Skin of body (tissue), 2 donors: ENCODE measurements around the gene BRME1. TPM values are rescaled to one million over a fixed set of nuclear protein-coding genes. Genes with fewer than 3 reads are reported as not detected.
"Not testable (repeated sequence)": the region's sequence is repeated elsewhere in the genome, so short reads cannot be mapped to it uniquely, and the experiment has no call there.

Experiments
- DNase-seq: peaks from one replicate; lab custom pipeline; 2025; lab: John Stamatoyannopoulos, UW
- total RNA-seq: library from RNA; depleted of rRNA; stranded (reverse); fragments of >200 nt; gene quantifications from one replicate; pipeline ENCODE4 v1.2.3, GENCODE V29; 2014

BRME1 gene
- total RNA-seq, 1 donor from 2014 or later: 2.6 TPM

DNA sequence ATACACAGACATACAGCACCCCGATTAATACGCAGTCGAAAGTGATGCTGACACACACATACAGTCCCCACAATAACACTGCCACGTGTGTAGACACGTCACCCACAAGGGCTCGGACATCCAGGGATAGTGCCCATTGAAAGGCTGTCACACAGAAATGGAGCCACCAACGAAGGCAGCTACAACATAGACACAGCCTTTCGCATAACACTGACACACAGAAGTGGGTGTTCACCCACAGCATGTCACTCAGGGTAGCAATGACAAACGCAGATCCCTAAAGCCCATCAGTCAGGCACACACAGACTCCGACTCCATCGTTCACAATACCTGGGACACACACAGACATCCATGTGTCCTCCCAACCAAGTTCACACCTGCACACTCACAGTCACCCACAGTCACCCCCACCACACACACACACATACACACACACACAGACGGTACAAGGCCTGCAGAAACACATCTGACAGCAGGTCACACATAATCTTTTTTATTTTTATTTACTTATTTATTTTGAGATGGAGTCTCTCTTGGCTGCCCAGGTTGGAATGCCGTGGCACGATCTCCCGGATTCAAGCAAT is 39.4 kb downstream of the BRME1 start:
- no peak for DNase-seq

DNA sequence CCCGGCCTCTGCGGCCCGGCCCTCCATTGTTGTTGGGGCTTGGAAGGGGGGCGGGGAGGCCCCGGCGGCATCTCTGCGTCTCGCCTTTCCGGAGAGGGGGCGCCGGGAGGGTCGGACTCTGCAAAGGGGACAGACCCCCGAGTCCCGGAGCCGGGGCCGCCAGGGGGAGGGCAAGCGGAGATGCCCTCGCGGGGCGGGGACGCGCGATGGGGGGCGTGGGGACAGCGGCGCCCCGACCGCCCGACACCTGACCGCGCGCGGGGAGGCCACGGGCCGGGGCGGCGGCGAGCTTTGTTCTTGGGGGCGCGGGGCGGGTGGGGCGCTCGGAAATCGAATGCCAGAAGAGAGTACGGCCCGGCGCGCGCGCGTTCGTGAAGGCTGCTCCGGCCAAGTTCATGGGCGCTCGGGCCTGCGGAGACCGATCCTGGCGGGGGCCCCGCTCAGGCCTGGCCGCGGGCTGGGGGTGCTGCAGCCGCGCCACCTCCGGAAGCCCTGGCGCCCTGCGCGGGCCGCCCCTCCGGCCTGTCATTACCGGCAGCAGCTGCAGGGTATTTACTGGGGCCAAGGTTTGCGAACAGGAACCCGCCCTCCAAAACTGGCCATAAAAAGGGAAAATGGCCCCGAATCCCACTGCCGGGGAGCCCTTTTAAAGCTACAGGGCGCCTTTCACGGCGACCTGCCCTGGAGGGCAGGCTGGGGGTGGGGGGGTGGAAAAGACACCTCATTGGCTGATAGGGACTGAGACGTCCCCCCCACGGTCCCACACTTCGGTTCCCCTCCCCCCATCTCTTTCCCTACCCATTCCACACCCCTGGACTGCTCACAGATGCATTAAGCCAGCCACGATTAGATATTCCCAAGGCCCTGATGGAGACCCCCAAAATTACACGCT is 40.1 kb downstream of the BRME1 start:
- DNase-seq: no peak

DNA sequence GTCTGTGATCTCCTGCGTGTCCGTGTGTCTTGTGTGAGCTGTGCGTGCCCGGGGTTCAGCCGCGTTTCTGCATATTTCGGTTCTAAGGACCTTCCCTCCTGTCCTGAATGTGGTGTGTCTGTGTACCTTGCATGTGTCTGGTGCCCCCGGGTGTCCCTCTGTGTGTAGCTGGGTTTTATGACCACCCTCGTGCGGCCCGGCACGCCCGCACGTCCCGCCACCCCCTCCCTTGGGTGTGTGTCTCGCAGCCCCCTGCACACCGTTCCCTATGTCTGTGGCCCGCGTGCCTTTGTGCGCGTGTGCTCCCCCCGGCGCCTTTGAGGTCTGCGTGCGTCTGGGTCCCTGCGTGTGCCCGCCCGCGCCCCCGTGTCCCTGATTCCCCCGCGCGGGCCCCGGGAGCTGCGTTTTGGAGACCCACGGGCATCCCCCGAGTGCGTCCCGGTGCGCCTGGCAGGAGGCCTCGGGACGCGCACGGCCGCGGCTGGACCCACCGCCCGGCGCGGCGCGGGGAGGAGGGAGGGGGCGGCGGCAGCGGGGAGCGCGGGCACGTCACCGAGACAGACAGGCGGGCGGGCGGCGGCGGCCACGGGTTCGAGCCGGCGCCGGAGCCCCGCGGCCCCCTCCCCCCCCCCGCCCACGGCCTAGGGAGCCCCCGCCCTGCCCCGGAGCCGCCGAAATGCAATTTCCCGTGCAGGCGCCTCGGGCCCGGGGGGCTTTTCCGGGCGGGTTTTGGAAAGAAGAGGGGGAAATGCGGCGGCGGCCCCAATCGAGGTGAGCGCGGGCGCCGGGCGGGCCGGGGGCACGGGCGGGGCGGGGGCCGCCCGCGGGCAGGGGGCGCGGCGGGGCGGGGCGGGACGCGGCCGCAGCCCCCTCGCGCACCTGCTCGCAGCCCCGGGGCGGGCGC is 41.0 kb downstream of the BRME1 start:
- DNase-seq: no peak

DNA sequence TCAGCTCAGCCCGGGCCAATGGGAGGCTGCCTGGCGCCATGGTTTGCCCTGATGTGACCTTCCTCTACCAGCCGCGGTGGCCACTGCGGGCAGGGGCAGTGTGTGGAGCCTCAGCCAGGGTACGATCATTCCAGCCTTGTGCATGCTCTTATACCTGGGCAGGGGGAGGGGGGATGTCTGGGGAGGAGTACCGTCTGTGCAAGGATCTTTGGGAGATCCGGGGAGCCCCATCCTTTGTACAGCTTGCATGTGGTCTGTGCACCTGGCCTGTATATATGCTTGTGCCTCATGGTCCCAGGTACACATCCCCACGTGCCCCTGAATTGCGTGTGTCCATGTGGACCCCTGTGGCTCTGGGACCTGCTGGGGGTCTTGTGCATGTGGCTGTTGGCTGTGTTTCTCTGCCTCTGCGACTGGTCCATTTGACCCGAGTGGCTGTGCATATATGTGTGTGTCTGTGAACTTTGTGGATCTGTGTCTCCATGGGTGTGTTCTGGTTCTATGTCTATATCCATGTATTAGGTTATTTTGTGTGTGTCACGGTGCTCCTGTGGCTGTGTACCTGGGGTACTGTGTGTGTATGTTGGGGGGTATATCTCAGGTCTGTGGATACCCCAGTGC is 41.8 kb downstream of the BRME1 start:
- no peak for DNase-seq

DNA sequence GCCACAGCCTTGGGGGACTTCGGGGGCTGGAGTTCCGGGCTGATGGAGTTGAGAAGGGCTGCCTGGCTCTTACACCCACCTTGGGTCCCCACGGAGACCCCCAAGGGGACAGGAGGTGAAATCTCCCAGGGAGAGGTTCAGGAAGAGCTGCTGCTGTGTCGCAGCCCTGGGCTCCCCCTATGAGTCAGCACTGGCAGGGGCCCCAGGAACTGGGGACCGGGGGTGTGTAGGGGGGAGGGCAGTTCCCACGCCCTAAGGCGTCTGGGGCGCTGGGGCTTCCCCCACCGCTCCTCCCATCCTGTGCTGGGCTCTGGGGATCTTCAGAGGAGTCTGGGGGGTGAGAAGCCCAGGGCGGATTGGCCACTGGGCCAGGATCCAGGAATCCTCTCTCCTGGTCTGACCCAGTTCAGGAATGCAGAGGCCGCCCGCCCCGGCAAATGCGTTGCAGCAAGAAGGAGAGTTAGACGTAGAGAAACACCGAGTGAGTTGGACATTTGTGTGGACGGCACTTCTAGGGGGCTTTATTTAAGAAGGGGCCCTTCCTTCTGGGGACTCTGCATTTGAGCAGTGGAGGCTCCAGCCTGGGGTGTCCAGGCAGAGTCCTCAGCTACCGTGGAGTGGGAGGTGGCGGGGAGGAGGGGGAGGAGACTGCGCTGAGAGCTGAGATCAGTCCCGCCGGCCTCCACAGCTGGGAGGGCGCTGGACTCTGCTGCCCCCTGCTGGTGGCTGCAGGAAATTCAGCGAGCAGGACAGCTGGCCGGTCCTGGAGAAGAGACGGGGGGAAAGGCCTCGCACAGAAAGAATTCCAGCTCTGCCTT is 44.0 kb downstream of the BRME1 start:
- DNase-seq: peak; percentile 83

DNA sequence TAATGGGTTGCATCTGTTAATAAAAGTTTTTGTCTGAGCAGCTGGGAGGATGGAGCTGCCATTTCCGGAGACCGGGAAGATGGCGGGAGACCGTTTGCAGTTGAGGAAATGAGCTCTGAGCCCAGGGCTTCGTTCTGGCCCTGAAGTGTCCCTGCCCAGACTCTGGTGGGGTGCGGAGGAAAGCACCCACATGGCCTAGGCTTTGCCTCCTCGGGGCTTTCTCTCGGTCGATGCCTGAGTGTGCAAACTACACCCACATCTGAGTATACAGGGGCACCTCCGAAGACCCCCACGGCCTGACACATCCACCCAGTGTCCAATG is 44.6 kb downstream of the BRME1 start:
- no peak for DNase-seq

DNA sequence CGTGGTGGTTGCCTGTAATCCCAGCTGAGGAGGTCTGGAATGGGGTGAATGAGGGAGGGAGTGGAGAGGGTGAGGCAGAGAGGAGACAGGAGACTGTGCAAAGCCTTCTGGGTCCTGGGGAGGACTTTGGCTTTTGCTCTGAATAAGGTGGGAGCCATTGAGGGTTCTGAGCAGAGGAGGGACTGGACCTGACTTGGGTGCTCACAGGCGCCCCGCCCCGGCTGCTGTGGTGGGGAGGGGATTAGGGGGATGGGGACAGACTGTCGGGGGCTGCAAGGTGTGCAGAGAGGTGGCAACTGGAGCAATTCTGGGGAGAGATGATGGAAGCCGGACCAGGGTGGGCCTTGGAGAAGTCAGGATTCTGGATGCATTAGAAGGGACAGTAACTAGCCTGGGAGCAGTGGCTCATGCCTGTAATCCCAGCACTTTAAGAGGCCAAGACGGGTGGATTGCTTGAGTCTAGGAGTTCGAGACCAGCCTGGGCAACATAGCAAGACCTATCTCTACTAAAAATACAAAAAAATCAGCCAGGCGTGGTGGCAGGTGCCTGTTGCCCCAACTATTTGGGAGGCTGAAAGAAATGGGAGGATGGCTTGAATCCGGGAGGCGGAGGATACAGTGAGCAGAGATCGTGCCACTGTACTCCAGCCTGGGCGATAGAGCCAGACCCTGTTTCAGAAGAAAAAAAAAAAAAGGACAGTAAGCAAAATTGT is 45.1 kb downstream of the BRME1 start:
- DNase-seq: no peak

DNA sequence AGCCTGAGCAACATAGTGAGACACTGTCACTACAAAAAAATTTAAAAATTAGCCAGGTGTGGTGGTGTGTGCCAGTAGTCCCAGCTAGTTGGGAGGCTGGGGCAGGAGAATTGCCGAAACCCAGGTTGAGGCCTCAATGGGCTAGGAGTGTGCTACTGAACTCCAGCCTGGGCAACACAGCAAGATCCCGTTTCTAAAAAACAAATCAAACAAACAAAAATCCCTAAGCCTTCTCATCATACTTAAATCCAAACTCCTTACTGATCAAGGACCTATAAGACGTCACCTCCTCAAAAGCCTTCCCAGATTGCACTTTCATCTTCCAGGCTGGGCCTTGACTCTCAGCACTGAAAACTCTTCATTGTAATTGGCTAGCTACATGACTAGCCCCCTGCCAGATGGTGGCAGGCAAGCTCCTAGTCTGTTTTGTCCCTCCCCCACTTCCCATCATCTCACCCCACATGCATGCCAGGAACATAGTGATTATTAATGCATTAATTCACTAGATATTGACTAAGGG is 46.5 kb downstream of the BRME1 start:
- DNase-seq: no peak

DNA sequence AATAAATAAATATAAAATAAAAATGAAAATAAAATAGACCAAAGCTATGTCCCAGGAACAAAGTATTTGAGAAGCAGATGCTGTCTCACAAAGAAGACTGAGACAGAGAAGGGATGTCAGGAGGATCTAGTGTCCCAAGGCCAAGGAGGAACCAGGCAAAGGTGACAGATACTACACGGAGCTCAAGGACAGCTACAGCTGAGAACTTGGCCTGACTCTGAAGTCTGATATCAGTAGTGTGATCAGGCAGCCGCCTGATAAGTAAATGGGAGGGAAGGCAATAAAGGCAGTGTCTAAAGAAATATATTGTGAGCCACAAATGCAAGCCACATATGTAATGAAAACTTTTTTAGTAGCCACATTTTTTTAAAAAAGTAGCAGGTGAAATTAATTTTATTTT is 49.4 kb downstream of the BRME1 start:
- DNase-seq: no peak

DNA sequence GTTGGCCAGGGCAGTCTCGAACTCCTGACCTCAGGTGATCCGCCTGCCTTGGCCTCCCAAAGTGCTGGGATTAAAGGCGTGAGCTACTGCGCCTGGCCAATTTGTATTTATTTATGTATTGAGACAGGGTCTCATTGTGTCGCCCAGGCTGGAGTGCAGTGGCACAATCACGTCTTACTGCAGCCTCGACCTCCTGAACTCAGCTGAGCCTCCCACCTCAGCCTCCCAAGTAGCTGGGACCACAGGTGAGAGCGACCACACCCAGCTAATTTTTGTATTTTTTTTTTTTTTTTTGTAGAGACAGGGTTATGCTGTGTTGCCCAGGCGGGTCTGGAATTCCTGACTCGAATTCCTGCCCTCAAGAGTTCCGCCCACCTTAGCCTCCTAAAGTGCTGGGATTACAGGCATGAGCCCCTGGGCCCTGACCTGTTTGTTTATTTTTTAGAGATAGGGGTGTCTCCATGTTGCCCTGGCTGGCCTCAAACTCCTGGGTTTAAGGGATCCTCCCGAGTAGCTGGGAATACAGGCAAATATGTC is 53.7 kb downstream of the BRME1 start:
- not testable (repeated sequence) for DNase-seq

DNA sequence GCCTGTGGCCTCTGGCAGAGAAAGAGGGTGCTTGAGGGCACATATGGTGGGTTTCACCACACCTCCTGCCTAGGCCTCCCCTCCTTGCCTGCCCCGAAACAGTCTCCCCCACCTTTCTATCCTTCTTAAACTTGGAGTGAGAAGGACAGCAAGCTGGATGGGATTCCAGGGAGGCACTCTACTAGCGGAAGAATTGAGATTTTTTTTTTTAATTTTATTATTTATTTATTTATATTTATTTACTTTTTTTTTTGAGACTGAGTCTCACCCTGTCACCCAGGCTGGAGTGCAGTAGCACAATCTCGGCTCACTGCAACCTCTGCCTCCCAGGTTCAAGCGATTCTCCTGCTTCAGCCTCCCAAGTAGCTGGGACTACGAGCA is 54.2 kb downstream of the BRME1 start:
- DNase-seq: not testable (repeated sequence)

DNA sequence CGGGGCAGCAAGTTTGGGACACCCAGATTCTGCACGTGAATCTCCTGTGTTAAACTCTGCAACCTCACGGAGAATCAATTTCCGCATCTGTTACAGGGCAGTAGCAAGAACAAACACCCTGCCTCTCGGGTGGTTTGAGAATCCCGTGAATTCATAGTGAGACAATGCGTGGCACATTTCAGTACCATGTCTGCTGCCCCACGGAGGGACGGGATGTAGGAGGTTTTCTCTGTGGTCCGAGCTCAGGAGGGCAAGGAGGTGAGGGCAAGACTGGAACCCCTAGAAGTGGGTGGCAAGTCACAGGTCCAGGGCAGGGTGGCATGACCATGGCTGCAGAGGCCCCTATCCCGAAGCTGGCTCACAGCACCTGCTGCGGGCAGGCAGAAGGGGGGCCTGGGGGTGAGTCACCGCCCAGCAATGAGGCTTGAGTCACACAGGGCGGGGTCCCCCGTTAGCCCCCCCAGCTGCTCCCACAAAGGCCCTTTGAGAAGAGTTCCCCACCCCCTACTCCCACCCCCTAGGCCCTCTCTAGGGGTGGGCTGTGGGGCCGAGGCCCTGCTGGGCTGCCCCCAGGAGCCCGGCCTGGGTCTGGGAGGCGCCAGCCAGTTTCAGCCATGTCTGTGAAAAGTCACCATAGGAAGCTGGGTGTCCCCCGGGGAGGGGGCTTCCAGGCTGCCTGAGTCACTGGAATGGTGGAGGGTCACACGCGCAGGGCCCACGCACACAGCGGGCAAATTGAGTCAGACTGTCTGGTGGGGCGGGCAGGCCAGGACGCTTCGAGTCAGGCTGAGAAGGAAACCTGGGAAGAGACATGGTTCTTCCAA is 54.8 kb downstream of the BRME1 start:
- DNase-seq: peak; percentile 81

DNA sequence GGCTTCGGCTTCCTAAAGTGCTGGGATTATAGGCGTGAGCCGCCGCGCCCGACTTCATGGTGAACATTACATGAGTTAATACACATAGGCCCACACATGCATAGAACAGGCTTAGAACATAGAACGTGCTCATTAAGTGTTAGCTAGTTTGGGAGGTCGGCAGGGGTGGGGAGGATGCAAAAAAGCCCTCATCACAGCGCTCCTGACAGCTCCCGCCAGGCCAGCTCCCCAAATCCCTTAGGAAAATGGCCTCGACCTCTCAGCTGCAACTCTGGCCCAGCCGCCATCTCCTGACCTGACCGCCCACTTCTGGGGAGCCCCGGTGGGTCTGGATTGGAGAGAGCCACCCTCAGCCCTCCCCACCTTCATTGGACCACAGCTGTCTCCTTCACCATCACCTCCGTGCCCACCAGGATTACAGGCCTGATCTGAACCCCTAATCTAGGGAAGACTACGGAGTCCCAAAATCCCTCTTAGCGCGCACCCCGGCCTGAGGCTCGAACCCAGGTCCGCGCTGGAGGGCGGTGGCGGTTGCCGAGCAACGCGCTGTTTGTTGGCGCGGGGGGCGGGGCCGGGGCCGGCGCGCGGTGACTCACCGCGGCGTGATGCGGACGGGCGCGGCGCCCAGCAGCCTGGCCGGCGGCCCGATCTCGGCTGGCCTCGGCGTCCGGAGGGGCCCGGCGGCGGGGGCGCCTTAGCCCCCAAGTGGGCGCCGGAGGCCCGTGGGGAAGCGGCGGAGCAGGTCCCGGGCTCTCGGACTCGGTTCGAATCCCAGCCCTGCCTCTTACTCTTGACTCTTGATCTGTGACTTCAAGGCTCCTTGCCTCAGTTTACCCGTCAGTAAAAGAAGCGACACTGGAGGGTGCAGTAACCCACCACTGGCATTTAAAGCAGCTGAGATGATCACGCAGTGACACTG is 55.7 kb downstream of the BRME1 start:
- DNase-seq: peak; percentile 81

DNA sequence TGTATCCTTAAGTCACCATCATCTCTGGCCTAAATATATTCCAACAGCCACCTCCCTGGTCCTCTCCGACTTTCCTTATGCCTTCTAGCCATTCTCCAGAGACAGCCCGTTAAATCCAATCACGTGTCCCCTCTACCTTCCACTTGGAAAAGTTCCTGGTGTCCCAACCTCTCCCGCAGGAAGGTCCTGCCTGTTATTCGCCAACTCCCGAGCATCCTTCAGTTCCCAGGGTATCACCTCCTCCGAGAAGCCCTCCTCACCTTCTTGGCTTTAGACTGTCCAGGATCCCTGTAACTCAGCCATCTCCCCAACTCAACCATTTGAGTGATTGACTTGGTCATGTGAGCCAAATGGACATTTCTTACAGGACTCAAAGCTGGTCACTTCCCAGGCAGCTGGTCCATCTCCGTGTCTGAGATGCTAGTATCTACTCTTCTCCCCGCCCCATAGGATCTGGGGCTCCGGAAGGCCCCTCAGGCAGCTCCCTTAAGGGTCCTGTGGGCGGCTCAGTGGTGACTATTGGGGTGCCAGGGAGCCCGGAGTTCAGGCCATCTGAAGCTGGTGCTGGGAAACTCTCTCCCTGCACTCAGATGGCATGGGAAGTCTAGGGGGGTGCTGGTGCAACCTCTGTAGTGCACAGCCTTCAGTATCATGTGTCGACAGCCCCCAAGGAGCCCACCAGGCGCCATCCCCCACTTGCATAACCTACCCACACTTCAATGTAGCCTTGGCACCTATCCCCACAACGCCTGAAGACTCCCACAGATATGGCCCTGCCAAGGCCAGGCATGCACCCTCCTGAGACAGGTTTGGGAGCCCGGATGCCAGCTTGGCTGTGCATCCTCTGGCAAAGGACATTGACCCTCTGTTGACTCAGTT is 56.9 kb downstream of the BRME1 start:
- peak; percentile 34 for DNase-seq

DNA sequence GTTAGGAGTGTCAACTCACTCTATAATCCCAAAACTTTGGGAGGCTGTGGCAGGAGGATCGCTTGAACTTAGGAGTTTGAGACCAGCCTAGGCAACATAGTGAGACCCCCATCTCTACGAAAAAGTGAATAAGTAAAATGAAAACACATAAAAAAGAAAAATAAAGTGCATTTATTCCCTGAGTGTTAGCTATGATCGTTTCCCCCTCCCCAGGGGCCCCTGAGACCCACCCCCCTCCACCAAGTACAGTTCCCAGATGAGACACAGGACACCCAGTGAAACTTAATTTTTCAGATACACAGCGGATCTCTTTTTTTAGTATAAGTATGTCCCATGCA is 57.6 kb downstream of the BRME1 start:
- no peak for DNase-seq

DNA sequence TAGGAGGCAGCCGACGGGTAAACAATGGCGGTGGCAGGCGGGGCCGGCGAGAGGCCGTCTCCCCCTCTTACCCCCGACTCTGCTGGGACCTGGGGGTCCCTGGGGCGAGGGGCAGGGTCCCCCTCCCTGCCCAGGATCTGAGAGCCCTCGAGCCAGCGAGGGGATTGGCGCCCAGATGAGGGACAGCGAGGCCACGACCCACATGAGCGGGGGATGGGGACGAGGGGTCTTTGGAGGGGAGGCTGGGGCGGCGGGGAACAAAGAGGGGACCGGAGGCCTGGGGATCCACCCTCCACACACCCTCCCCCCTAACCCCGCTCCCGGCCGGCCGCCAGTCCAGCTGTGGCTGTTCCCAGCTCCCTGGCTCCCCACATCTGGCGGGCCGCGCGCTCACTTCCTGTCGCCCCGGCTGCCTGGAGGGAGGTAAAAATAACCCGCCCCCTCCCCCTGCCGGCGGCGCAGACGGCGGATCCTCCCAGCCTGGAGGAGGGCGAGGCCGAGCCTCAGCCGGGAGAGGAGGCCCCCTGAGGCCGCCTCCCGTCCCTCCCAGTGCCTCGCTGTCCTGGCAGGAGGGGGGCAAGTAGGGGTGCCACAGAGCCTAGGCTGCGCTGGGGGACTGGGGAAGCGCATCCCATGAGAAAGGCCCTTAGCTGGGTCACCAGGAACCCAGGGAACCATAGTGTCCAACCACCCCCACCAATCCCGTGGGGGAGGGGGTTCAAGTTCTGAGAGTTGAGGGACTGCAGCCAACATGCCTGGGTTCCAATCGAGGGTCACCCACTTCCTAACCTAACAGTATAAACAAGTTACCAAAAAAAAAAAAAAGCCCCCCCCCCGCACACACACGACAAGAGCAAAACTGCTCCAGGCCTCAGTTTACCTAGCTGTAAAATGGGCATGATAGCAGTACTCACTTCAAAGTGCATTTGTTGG is 58.2 kb downstream of the BRME1 start:
- DNase-seq: peak; percentile 92
